ENCODE data around the gene CEPT1. TPM values are rescaled to one million over a fixed set of nuclear protein-coding genes. Genes with fewer than 3 reads are reported as not detected.

The CEPT1 gene
- total RNA-seq, 3 donors from 2014 or later (not counting 1 experiment from before 2014, with no cell fraction given) = 35.4 to 49.5 (median 40.9) TPM

GRCh38 chr1:111116496-111116895 is 23.5 kb upstream of the CEPT1 start:
- no peak for TF ChIP-seq CTCF (IDR thresholded peaks at IDR 0.05)
- 100% methylated on average over 2 of the region's 2 CpGs for WGBS (ENCODE audit: insufficient coverage)
- H3K27me3 ChIP-seq (ENCODE audit: control insufficient read depth, insufficient read depth, low read length) = no peaks in the 10 kb centered on the region
- no peak overlapping the region for H3K4me3 ChIP-seq (ENCODE audit: low read length)
- DNase-seq = no peak
- no peak for ATAC-seq
- Mint-ChIP-seq H3K4me3 (no peak overlapping the region), H3K27me3 (ENCODE audit: low read depth in 2 of 2) (no peaks in the 10 kb centered on the region), H3K4me1 (peaks cover 0 to 4% of the 10 kb centered on the region in 2 donors), H3K27ac (no peak overlapping the region), H3K9me3 (no peaks in the 10 kb centered on the region), H3K36me3 (no peaks in the 10 kb centered on the region)
- peaks cover 39% of the 10 kb centered on the region for H3K36me3 ChIP-seq (ENCODE audit: control insufficient read depth, insufficient read depth, low read length)
- no peak overlapping the region for H3K27ac ChIP-seq (ENCODE audit: low read length)
- H3K9me3 ChIP-seq (ENCODE audit: control insufficient read depth, insufficient read depth, low read length) = no peaks in the 10 kb centered on the region
- intact Hi-C loops (cut with micrococcal nuclease) = no loop called here
- no peaks in the 10 kb centered on the region for H3K4me1 ChIP-seq (ENCODE audit: control insufficient read depth, insufficient read depth, low read length)

GRCh38 chr1:111126354-111126753 is 13.7 kb upstream of the CEPT1 start:
- intact Hi-C loops (cut with micrococcal nuclease) = no loop called here
- Mint-ChIP-seq H3K9me3 (no peaks in the 10 kb centered on the region), H3K36me3 (peaks cover 22% of the 10 kb centered on the region), H3K27me3 (ENCODE audit: low read depth in 2 of 2) (no peaks in the 10 kb centered on the region), H3K4me3 (no peak overlapping the region), H3K27ac (no peak overlapping the region), H3K4me1 (peaks cover 18 to 28% of the 10 kb centered on the region in 2 donors)
- Histone ChIP-seq H3K4me1 (ENCODE audit: control insufficient read depth, insufficient read depth, low read length) (no peaks in the 10 kb centered on the region), H3K27ac (ENCODE audit: low read length) (no peak overlapping the region), H3K27me3 (ENCODE audit: control insufficient read depth, insufficient read depth, low read length) (no peaks in the 10 kb centered on the region), H3K4me3 (ENCODE audit: low read length) (no peak overlapping the region), H3K36me3 (ENCODE audit: control insufficient read depth, insufficient read depth, low read length) (peaks cover 49% of the 10 kb centered on the region), H3K9me3 (ENCODE audit: control insufficient read depth, insufficient read depth, low read length) (no peaks in the 10 kb centered on the region)
- no peak for ATAC-seq
- no peak for TF ChIP-seq CTCF (IDR thresholded peaks at IDR 0.05)
- DNase-seq = no peak
- 100% methylated on average over 1 of the region's 1 CpG for WGBS (ENCODE audit: insufficient coverage)

GRCh38 chr1:111127923-111128643 is 11.9 kb upstream of the CEPT1 start:
- DNase-seq (no peak), ATAC-seq (peak in 1 of 3 donors; percentile 21)
- peak overlapping the region in 1 of 2 donors; percentile 50 for H3K27ac Mint-ChIP-seq
- H3K27me3 Mint-ChIP-seq (ENCODE audit: low read depth in 2 of 2) = no peaks in the 10 kb centered on the region
- WGBS (ENCODE audit: insufficient coverage) = 50% methylated on average over 1 of the region's 3 CpGs
- H3K4me1 ChIP-seq (ENCODE audit: control insufficient read depth, insufficient read depth, low read length) = peaks cover 7% of the 10 kb centered on the region
- H3K9me3 Mint-ChIP-seq = no peaks in the 10 kb centered on the region
- peaks cover 10 to 22% of the 10 kb centered on the region in 2 donors for H3K4me1 Mint-ChIP-seq
- peak overlapping the region; percentile 75 for H3K27ac ChIP-seq (ENCODE audit: low read length)
- no peaks in the 10 kb centered on the region for H3K27me3 ChIP-seq (ENCODE audit: control insufficient read depth, insufficient read depth, low read length)
- H3K4me3 Mint-ChIP-seq = peak overlapping the region; percentile 45
- H3K9me3 ChIP-seq (ENCODE audit: control insufficient read depth, insufficient read depth, low read length) = no peaks in the 10 kb centered on the region
- no peak overlapping the region for H3K4me3 ChIP-seq (ENCODE audit: low read length)
- intact Hi-C loops (cut with micrococcal nuclease) = no loop called here
- no peak for TF ChIP-seq CTCF (IDR thresholded peaks at IDR 0.05)
- peaks cover 15% of the 10 kb centered on the region for H3K36me3 Mint-ChIP-seq
- H3K36me3 ChIP-seq (ENCODE audit: control insufficient read depth, insufficient read depth, low read length) = peaks cover 43% of the 10 kb centered on the region

- H3K4me3 Mint-ChIP-seq = no peak overlapping the region
- Histone ChIP-seq H3K4me3 (ENCODE audit: low read length) (no peak overlapping the region), H3K36me3 (ENCODE audit: control insufficient read depth, insufficient read depth, low read length) (peaks cover 30% of the 10 kb centered on the region), H3K27ac (ENCODE audit: low read length) (peak overlapping the region; percentile 75), H3K27me3 (ENCODE audit: control insufficient read depth, insufficient read depth, low read length) (no peaks in the 10 kb centered on the region), H3K4me1 (ENCODE audit: control insufficient read depth, insufficient read depth, low read length) (peaks cover 9% of the 10 kb centered on the region), H3K9me3 (ENCODE audit: control insufficient read depth, insufficient read depth, low read length) (no peaks in the 10 kb centered on the region)
- WGBS (ENCODE audit: insufficient coverage) = no CpG with 5 or more reads among the region's 1 CpG
- intact Hi-C loops (cut with micrococcal nuclease) = no loop called here
- H3K27me3 Mint-ChIP-seq (ENCODE audit: low read depth in 2 of 2) = no peaks in the 10 kb centered on the region
- H3K27ac Mint-ChIP-seq = peak overlapping the region in 1 of 2 donors; percentile 77
- no peak for DNase-seq
- H3K9me3 Mint-ChIP-seq = no peaks in the 10 kb centered on the region
- TF ChIP-seq CTCF (IDR thresholded peaks at IDR 0.05) = no peak
- peaks cover 15 to 31% of the 10 kb centered on the region in 2 donors for H3K4me1 Mint-ChIP-seq
- H3K36me3 Mint-ChIP-seq = peaks cover 15% of the 10 kb centered on the region
- no peak for ATAC-seq
Measured at GRCh38 chr1:111129376-111129775, 10.6 kb upstream of the CEPT1 start.

Measured in natural killer cell (primary cell).